Endothelial cell of umbilical vein (primary cell): ENCODE results near the gene HNRNPA2B1. TPM values are rescaled to one million over a fixed set of nuclear protein-coding genes. Genes with fewer than 3 reads are reported as not detected.
A peak's percentile ranks its signal among the peaks of the same experiment; 100 is the strongest.

Experiments
- BruUV-seq: library from RNA; stranded (reverse); fragments of 400-500 nt; replicated peaks from 2 replicates; lab custom pipeline; 2021; lab: Mats Ljungman, UMichigan
- CTCF ChIA-PET: fragments of 300-600, 350-600 bp; sonication (Branson Sonifier 250); formaldehyde crosslinking; loops from one replicate; lab custom pipeline; 2021; ENCODE audit warnings: antibody characterized with exemption, inconsistent platforms; lab: Charles Lee
- POLR2A ChIA-PET: fragments of 300-600, 350-600 bp; sonication (Branson Sonifier 250); formaldehyde crosslinking; loops from one replicate; lab custom pipeline; 2021; ENCODE audit warnings: antibody characterized with exemption, inconsistent platforms; lab: Charles Lee
- DNase-seq: peaks from one replicate; pipeline ENCODE4 v3.0.0-alpha.2; 2011; ENCODE audit warnings: low read depth, low spot score
- FAIRE-seq: peaks from 2 replicates; lab custom pipeline; 2011; peaks lifted over from hg19 to GRCh38; lab: Jason Lieb, UNC
- H2AFZ ChIP-seq: 2 replicates; pipeline ENCODE4 v1.6.0; 2012; ENCODE audit warnings: low read depth, low read length, control low read depth, inconsistent platforms
- H3K27ac ChIP-seq: 2 replicates; pipeline ENCODE4 v1.5.1; 2011; ENCODE audit warnings: low read depth, mild to moderate bottlenecking, control low read depth, low read length, moderate library complexity; ENCODE audit not compliant: insufficient read depth
- H3K27me3 ChIP-seq, 2 experiments: 2 replicates each; pipeline versions ENCODE4 v1.6.0 to v1.6.1; 2011; ENCODE audit warnings: low read length in 2 of 2, mixed read lengths in 1 of 2; ENCODE audit not compliant: control insufficient read depth in 2 of 2, insufficient read depth in 2 of 2
- H3K36me3 ChIP-seq, 2 experiments: 2 replicates in 1 of 2; 3 replicates in 1 of 2; pipeline ENCODE4 v1.5.1; 2011; ENCODE audit warnings: low read length in 2 of 2, mild to moderate bottlenecking in 1 of 2, moderate library complexity in 1 of 2; ENCODE audit not compliant: control insufficient read depth in 2 of 2, insufficient read depth in 2 of 2; ENCODE audit errors: extremely low read depth in 1 of 2
- H3K4me1 ChIP-seq: 3 replicates; pipeline ENCODE4 v1.5.1; 2011; ENCODE audit warnings: mild to moderate bottlenecking, low read length; ENCODE audit not compliant: control insufficient read depth, insufficient read depth; ENCODE audit errors: extremely low read depth
- H3K4me2 ChIP-seq: 2 replicates; pipeline ENCODE4 v1.6.1; 2011; ENCODE audit warnings: low read length, control low read depth, mixed read lengths; ENCODE audit not compliant: insufficient read depth
- H3K4me3 ChIP-seq, 3 experiments: fragments of 200-600 bp in 1 of 3; sonication (generic), shearing (Covaris generic) in 1 of 3; replicated peaks in 1 of 3; 2 replicates each; pipeline ENCODE4 v1.5.1; 2011 to 2016; ENCODE audit warnings: control low read depth in 3 of 3, low read length in 3 of 3, mild to moderate bottlenecking in 2 of 3, inconsistent platforms in 1 of 3, low read depth in 1 of 3, moderate library complexity in 1 of 3; ENCODE audit not compliant: insufficient read depth in 1 of 3
- H3K79me2 ChIP-seq: 2 replicates; pipeline ENCODE4 v1.6.0; 2012; ENCODE audit warnings: low read length, inconsistent platforms; ENCODE audit not compliant: control insufficient read depth, insufficient read depth
- H3K9ac ChIP-seq: replicated peaks from 2 replicates; pipeline ENCODE3; 2011; ENCODE audit warnings: low read length, control low read depth; ENCODE audit not compliant: insufficient read depth; ENCODE audit errors: extremely low read depth
- H3K9me1 ChIP-seq: replicated peaks from 3 replicates; pipeline ENCODE4 v1.6.0; 2011; ENCODE audit warnings: mild to moderate bottlenecking, low read length; ENCODE audit not compliant: control insufficient read depth, insufficient read depth; ENCODE audit errors: extremely low read depth
- H3K9me3 ChIP-seq: replicated peaks from 2 replicates; pipeline ENCODE4 v1.5.1; 2012; ENCODE audit warnings: low read length, inconsistent platforms; ENCODE audit not compliant: control insufficient read depth, insufficient read depth
- H4K20me1 ChIP-seq: replicated peaks from 2 replicates; pipeline ENCODE3; 2011; ENCODE audit warnings: mild to moderate bottlenecking, low read length; ENCODE audit not compliant: control insufficient read depth, insufficient read depth; ENCODE audit errors: extremely low read depth
- CTCF ChIP-seq, 2 donors: IDR thresholded peaks; 1 replicate in 1 of 2; 2 replicates in 1 of 2; pipeline ENCODE4 v1.5.1; 2011; ENCODE audit warnings: low read length in 2 of 2, mild to moderate bottlenecking in 2 of 2, moderate library complexity in 2 of 2, control low read depth in 1 of 2, inconsistent platforms in 1 of 2, low read depth in 1 of 2; ENCODE audit not compliant: insufficient read depth in 1 of 2; ENCODE audit errors: extremely low read depth in 1 of 2
- EZH2 ChIP-seq: IDR thresholded peaks from 2 replicates; pipeline ENCODE4 v1.6.1; 2012; ENCODE audit warnings: borderline replicate concordance, low read depth, mild to moderate bottlenecking, moderate library complexity, low read length, inconsistent platforms; ENCODE audit not compliant: severe bottlenecking
- FOS ChIP-seq: IDR thresholded peaks from 2 replicates; pipeline ENCODE4 v1.6.1; 2011; ENCODE audit warnings: mild to moderate bottlenecking, low read length, moderate library complexity, borderline replicate concordance; ENCODE audit not compliant: insufficient read depth
- GATA2 ChIP-seq: IDR thresholded peaks from 2 replicates; pipeline ENCODE4 v1.7.0; 2011; ENCODE audit warnings: low read depth, mild to moderate bottlenecking, moderate library complexity, mixed read lengths, low read length; ENCODE audit not compliant: insufficient read length, insufficient read depth
- JUN ChIP-seq: IDR thresholded peaks from 2 replicates; pipeline ENCODE4 v1.6.1; 2011; ENCODE audit warnings: borderline replicate concordance, low read depth; ENCODE audit not compliant: insufficient read length, insufficient read depth
- MAX ChIP-seq: IDR thresholded peaks from 2 replicates; pipeline ENCODE4 v1.6.1; 2011; ENCODE audit not compliant: insufficient read depth, insufficient read length
- MYC ChIP-seq: IDR thresholded peaks from one replicate; pipeline ENCODE4 v1.6.1; 2011; ENCODE audit warnings: mild to moderate bottlenecking, low read depth, low read length
- POLR2AphosphoS5 ChIP-seq: IDR thresholded peaks from 2 replicates; pipeline ENCODE4 v1.6.1; 2012; ENCODE audit warnings: low read depth, mild to moderate bottlenecking, control low read depth, low read length, moderate library complexity; ENCODE audit not compliant: insufficient read depth
- dilution Hi-C: fragments of 300-500 bp; cut with MboI; formaldehyde crosslinking; loops from one replicate; pipeline ENCODE4 v1.15.0; 2019; ENCODE audit warnings: low sequenced_read_pairs; ENCODE audit not compliant: extremely low pct_ligation_motif_present
- intact Hi-C: fragments of 100-400 bp; cut with micrococcal nuclease; formaldehyde crosslinking; loops from one replicate; pipeline ENCODE4 v1.10.0; 2022
- polyA plus RNA-seq, 4 experiments: library from polyadenylated mRNA; depleted of rRNA in 3 of 4; stranded (reverse) in 3 of 4; unstranded in 1 of 4; fragments of >200 nt; gene quantifications; 2 replicates each; pipeline versions ENCODE4 v1.2.1 to v1.2.3, GENCODE V29; 2011 to 2012; ENCODE audit warnings: missing spikeins in 1 of 4
- total RNA-seq: library from RNA; stranded (reverse); gene quantifications from 2 replicates; pipeline ENCODE4 v1.2.3, GENCODE V29; 2021

HNRNPA2B1 gene
- total and polyA plus RNA-seq, 2 donors (not counting 3 experiments of a cell fraction or from before 2014, with no cell fraction given): 198 to 703 TPM

GRCh38 chr7:26156451-26157420 is 43.8 kb downstream of the HNRNPA2B1 start:
- no peak overlapping the region for H2AFZ ChIP-seq
- no peaks in the 10 kb centered on the region for H3K9me3 ChIP-seq
- no peaks in the 10 kb centered on the region for H3K27me3 ChIP-seq
- DNase-seq: peak; percentile 95
- no peaks in the 10 kb centered on the region for H3K36me3 ChIP-seq
- H3K4me1 ChIP-seq: peaks cover 66% of the 10 kb centered on the region
- ChIA-PET POLR2A (interaction anchor here (1.1 to 2.1 kb wide), 5 partner anchors 10 to 43 kb away, joined by 3 to 9 read pairs (median 4); no protein-coding TSS in a partner anchor), CTCF (interaction anchor here (1.0 to 4.1 kb wide), 10 partner anchors 10 to 1023 kb away, joined by 3 to 12 read pairs (median 4); no protein-coding TSS in a partner anchor)
- dilution Hi-C loops: no loop called here
- H3K79me2 ChIP-seq: peaks cover 79% of the 10 kb centered on the region
- no peaks in the 10 kb centered on the region for H4K20me1 ChIP-seq
- H3K9me1 ChIP-seq: no peaks in the 10 kb centered on the region
- TF ChIP-seq EZH2 (no peak), POLR2AphosphoS5 (peak; percentile 80), MAX (no peak), CTCF (IDR thresholded peaks at IDR 0.05; ENCODE audit: extremely low read depth in 1 of 2, insufficient read depth in 1 of 2, low read depth in 1 of 2, low read length in 2 of 2) (no peak), MYC (peak; percentile 20), FOS (peak; percentile 80), JUN (peak; percentile 86), GATA2 (peak; percentile 89)
- FAIRE-seq: peak; percentile 96
- H3K4me3 ChIP-seq: peak overlapping the region in 1 of 3 experiments; percentile 46
- peak overlapping the region; percentile 92 for H3K27ac ChIP-seq
- TSS peak; percentile 41 for BruUV-seq
- intact Hi-C loops: loop anchor here (2.0 to 10.0 kb wide), 4 partner anchors 30 to 1001 kb away; partner anchors contain the start of gene HOXA7
- H3K4me2 ChIP-seq: peak overlapping the region; percentile 69
- peak overlapping the region; percentile 82 for H3K9ac ChIP-seq
